ENCODE measurements around the gene DENND4C.
"Not testable (repeated sequence)": the region's sequence is repeated elsewhere in the genome, so short reads cannot be mapped to it uniquely, and the experiment has no call there.

DENND4C gene

GRCh38 chr9:19229595-19230354, 718 bp upstream of the DENND4C start:
- peak; percentile 37 for DNase-seq

- DNase-seq, result no peak
These were observed 822 bp downstream of the DENND4C start for GRCh38 chr9:19231126-19231903.

DNA sequence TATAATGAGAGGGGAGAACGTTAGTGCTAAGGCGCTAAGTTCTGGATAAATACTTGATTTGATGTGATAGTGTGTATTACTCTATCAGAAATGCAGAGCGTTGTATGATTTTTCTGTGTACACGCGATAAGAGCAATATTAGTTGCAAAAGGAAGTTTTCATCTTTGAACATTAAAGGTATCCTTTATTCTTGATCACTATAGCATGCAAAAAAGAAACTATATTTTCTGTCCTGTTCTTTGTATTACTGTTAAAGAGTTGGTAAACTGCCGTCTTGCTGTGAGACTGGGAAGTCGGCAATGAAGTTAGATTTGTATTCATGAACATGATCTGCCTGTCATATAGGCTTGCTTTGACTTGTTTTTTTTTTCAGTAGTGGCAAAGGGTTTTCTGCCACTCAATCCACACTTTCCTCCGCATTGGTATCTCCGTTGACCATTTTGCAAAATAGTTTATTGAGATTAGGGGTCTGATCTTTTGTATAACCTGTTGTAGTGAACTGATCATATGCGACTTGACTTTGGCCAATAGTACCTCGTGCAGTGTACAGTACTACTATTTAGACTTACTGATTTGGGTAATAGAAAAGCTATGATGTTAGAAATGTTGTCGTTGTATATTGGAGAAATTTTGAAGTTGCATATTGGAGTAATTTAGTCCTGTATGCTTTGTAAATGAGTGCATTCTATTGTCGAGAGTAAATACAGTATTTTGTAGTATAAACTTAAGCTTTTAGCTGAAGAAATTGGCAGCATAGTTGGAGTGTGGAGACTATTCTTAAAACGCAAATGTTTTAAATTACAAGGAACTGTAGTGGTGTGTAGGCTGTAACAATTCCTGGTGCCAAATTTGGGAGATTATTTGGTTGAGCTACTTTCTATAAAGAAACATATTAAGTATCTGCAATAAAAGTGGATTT, 1.7 kb downstream of the DENND4C start:
- no peak for DNase-seq

DNA sequence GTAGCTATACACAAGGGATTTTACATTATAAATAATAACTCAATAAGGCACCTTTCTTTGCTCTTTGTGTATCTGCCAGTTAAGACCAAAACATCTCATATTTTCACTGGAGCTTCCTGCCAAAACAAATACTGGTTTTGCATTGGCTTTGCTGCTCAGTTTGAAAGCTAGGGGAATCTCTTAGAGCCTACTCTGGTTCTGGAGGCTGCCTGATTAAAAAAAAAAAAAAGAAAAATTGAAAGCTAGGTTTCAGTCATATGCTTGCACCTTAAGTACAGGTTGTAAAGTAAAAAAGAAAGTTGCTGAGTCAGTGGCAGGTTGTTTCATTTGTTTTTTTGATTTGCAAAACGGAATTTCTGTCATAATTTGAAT, 2.3 kb downstream of the DENND4C start:
- DNase-seq, result no peak

- DNase-seq, result no peak
These were observed 2.9 kb downstream of the DENND4C start for GRCh38 chr9:19233344-19233743.

GRCh38 chr9:19239955-19240354, 9.5 kb downstream of the DENND4C start:
- DNase-seq, result no peak

GRCh38 chr9:19241728-19242127, 11.2 kb downstream of the DENND4C start:
- no peak for DNase-seq

- DNase-seq, result no peak
These were observed 13.0 kb downstream of the DENND4C start for GRCh38 chr9:19243366-19244033.

GRCh38 chr9:19246891-19247290, 16.4 kb downstream of the DENND4C start:
- DNase-seq, result no peak

DNA sequence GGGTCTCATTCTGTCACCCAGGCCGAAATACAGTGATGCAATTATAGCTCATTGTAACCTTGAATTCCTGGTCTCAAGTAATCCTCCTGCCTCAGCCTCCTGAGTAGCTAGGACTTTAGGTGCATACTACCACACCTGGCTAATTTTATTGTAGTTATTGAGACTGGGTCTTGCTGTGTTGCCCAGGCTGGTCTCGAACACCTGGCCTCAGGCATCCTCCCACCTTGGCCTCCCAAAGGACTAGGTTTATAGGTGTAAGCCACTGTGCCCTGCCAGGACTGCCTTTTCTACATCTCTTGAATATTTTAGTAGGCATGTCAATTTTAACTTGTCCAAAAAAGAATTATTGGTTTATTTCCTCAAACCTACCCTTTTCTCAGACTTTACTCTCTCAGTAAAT, 16.9 kb downstream of the DENND4C start:
- no peak for DNase-seq

DNA sequence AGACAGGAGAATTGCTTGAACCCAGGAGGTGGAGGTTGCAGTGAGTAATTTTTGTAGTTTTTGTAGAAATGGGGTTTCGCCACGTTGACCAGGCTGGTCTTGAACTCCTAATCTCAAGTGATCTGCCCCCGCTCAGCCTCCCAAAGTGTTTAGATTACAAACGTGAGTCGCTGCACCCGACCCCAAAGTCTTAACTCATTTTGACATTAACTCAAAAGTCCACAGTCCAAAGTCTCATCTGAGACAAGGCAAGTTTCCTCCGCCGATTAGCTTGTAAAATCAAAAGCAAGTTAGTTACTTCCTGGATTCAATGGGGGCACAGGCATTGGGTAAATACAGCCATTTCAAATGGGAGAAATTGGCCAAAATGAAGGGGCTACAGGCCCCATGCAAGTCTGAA, 19.9 kb downstream of the DENND4C start:
- DNase-seq, result not testable (repeated sequence)

- DNase-seq, result not testable (repeated sequence)
These were observed 20.7 kb downstream of the DENND4C start for GRCh38 chr9:19251203-19251602.

GRCh38 chr9:19251622-19252021, 21.1 kb downstream of the DENND4C start:
- DNase-seq, result not testable (repeated sequence)

DNA sequence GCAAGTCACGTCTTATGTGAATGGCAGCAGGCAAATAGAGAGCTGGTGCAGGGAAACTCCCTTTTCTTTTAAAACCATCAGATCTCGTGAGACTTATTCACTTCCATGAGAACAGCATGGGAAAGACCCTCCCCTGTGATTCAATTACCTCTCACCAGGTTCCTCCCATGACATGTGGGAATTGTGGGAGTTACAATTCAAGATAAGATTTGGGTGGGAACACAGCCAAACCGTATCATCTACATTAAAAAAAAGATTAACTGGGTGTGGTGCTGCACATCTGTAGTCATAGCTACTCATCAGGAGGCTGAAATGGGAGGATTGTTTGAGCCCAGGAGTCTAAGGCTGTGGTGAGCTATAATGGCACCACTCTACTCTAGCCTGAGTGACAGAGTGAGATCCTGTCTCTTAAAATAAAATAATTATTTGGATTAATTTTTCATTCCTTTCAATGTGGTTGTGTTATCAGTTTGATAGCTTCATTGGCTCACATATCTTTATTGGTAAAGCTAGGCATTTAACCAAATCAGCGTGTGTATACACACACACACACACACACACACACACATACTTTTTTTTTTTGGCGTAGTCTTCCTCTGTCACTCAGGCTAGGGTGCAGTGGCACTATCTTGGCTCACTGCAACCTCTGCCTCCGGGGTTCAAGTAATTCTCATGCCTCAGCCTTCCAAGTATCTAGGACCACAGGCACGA, 21.8 kb downstream of the DENND4C start:
- peak; percentile 9 for DNase-seq

DNA sequence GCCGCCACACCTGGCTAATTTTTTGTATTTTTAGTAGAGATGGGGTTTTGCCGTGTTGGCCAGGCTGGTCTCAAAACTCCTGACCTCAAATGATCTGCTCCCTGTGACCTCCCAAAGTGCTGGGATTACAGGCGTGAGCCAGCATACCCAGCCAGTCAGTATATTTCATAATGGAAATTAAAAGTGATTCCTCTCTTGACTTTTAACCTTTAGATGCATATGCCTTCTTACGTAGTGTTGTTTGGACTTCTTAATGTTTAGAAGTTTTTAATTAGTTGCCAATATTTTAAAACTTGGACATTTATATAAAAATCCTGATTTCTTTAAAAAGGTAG, 22.4 kb downstream of the DENND4C start:
- DNase-seq, result no peak

- DNase-seq, result no peak
These were observed 24.6 kb downstream of the DENND4C start for GRCh38 chr9:19255112-19255511.

- DNase-seq, result no peak
These were observed 25.3 kb downstream of the DENND4C start for GRCh38 chr9:19255821-19256220.

DNA sequence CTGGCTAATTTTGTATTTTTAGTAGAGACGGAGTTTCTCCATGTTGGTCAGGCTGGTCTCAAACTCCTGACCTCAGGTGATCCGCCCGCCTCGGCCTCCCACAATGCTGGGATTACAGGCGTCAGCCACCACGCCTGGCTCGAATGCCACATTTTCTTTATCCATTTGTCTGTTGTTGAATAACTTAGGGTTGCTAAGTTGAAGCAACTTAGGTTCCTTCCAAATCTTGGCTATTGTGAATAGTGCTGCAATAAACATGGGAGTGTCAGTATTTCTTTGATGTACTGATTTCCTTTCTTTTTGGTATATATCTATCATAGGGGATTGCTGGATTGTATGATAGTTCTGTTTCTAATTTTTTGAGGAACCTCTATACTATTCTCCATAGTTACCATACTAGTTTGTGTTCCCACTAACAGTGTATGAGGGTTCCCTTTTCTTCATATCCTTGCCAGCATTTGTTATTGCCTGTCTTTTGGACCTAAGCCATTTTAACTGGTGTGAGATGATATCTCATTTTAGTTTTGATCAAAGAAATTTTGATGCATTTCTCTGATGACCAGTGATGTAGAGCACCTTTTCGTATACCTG, 29.3 kb downstream of the DENND4C start:
- not testable (repeated sequence) for DNase-seq

DNA sequence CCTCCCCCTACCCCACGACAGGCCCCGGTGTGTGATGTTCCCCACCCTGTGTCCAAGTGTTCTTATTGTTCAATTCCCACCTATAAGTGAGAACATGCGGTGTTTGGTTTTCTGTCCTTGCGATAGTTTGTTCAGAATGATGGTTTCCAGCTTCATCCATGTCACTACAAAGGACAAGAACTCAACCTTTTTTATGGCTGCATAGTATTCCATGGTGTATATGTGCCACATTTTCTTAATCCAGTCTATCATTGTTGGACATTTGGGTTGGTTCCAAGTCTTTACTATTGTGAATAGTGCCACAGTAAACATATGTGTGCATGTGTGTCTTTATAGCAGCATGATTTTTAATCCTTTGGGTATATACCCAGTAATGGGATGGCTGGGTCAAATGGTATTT, 35.1 kb downstream of the DENND4C start:
- DNase-seq, result not testable (repeated sequence)

GRCh38 chr9:19266778-19267384, 36.4 kb downstream of the DENND4C start:
- DNase-seq, result not testable (repeated sequence)

- no peak for DNase-seq
These were observed 39.1 kb downstream of the DENND4C start for GRCh38 chr9:19269582-19269981.

Data from NCI-H2171 treated with DMSO at 0.1 percent for 48 hours (cell line).